Esophagus muscularis mucosa (tissue), 4 donors: ENCODE results near the gene COL16A1. TPM values are rescaled to one million over a fixed set of nuclear protein-coding genes. Genes with fewer than 3 reads are reported as not detected.

Experiments
- DNase-seq: peaks from one replicate; pipeline ENCODE4 v3.0.0-alpha.2; 2017; ENCODE audit errors: extremely low spot score
- H3K27ac ChIP-seq, 4 donors: fragments of 200-600 bp; sonication (generic); replicated peaks in 1 of 4; 1 replicate in 3 of 4; 2 replicates in 1 of 4; pipeline ENCODE4 v1.5.1; 2016 to 2019; ENCODE audit warnings: mild to moderate bottlenecking in 1 of 4
- H3K27me3 ChIP-seq, 4 donors: fragments of 200-600 bp; sonication (generic); one replicate each; pipeline versions ENCODE4 v1.5.1 to v1.6.0; 2016 to 2019
- H3K36me3 ChIP-seq, 4 donors: fragments of 200-600 bp; sonication (generic); one replicate each; pipeline ENCODE4 v1.5.1; 2016 to 2019
- H3K4me1 ChIP-seq, 4 donors: fragments of 200-600 bp; sonication (generic); one replicate each; pipeline ENCODE4 v1.5.1; 2016 to 2019
- H3K4me3 ChIP-seq, 4 donors: fragments of 200-600 bp; sonication (generic); 1 replicate in 2 of 4; 2 replicates in 2 of 4; pipeline ENCODE4 v1.5.1; 2016 to 2019; ENCODE audit warnings: mild to moderate bottlenecking in 4 of 4, moderate library complexity in 1 of 4
- H3K9me3 ChIP-seq, 4 donors: fragments of 200-600 bp; sonication (generic); 1 replicate in 3 of 4; 2 replicates in 1 of 4; pipeline ENCODE4 v1.5.1; 2016 to 2019
- CTCF ChIP-seq, 3 experiments: fragments of 200-600 bp in 2 of 3; fragments of 450-650 bp in 1 of 3; sonication (generic) in 2 of 3; IDR thresholded peaks; one replicate each; pipeline ENCODE4 v1.5.1; 2017 to 2019; ENCODE audit warnings: antibody characterized with exemption in 3 of 3, mild to moderate bottlenecking in 2 of 3, moderate library complexity in 1 of 3
- EP300 ChIP-seq: sonication (generic); formaldehyde crosslinking; IDR thresholded peaks from one replicate; pipeline ENCODE4 v1.6.1; 2017; ENCODE audit warnings: antibody characterized with exemption
- POLR2A ChIP-seq: fragments of 450-650 bp; IDR thresholded peaks from one replicate; pipeline ENCODE4 v1.6.1; 2017; ENCODE audit warnings: antibody characterized with exemption, moderate library complexity, mild to moderate bottlenecking, low read depth
- POLR2AphosphoS5 ChIP-seq, 2 donors: sonication (generic); formaldehyde crosslinking; IDR thresholded peaks; one replicate each; pipeline ENCODE4 v1.6.1; 2017; ENCODE audit warnings: antibody characterized with exemption in 2 of 2
- WGBS: methylation state at CpG from one replicate; pipeline ENCODE4 v1.1.5; 2018; 5-methylcytosine and 5-hydroxymethylcytosine counted together
- intact Hi-C: fragments of 100-400 bp; cut with DNase I; formaldehyde crosslinking; loops from one replicate; pipeline ENCODE4 v1.15.1; 2023
- total RNA-seq, 4 donors: library from RNA; depleted of rRNA; stranded (reverse); fragments of >200 nt; gene quantifications; one replicate each; pipeline versions ENCODE4 v1.1.0 to v1.2.1, GENCODE V29; 2016

COL16A1 gene
- total RNA-seq, 4 donors from 2014 or later = 35.1 to 62.7 (median 47.6) TPM

- WGBS = 75% methylated on average over 8 of the region's 19 CpGs
- DNase-seq = no peak
- peaks cover 41 to 82% (median 71%) of the 10 kb centered on the region in 4 donors for H3K4me1 ChIP-seq
- H3K9me3 ChIP-seq = no peaks in the 10 kb centered on the region
- peaks cover 0 to 14% (median 2%) of the 10 kb centered on the region in 4 donors for H3K36me3 ChIP-seq
- no peaks in the 10 kb centered on the region for H3K27me3 ChIP-seq
- no peak overlapping the region for H3K4me3 ChIP-seq
- no peak for TF ChIP-seq CTCF (IDR thresholded peaks at IDR 0.05)
- no peak for TF ChIP-seq POLR2AphosphoS5 (IDR thresholded peaks at IDR 0.05)
- TF ChIP-seq POLR2A = no peak
- no peak for TF ChIP-seq EP300
- peak overlapping the region in 3 of 4 donors; percentile 26 to 69 (median 50) for H3K27ac ChIP-seq
- intact Hi-C loops = loop anchor here (10.0 kb wide), 1 partner anchor 298 kb away; no protein-coding TSS in a partner anchor
These were observed 36.6 kb downstream of the COL16A1 start for GRCh38 chr1:31667065-31667785.

- Histone ChIP-seq H3K36me3 (peaks cover 0 to 22% (median 2%) of the 10 kb centered on the region in 4 donors), H3K27ac (peak overlapping the region; percentile 20 to 69 (median 38)), H3K9me3 (no peaks in the 10 kb centered on the region), H3K4me3 (no peak overlapping the region), H3K4me1 (peaks cover 36 to 76% (median 64%) of the 10 kb centered on the region in 4 donors), H3K27me3 (no peaks in the 10 kb centered on the region)
- no peak for TF ChIP-seq EP300
- no peak for TF ChIP-seq CTCF (IDR thresholded peaks at IDR 0.05)
- TF ChIP-seq POLR2AphosphoS5 (IDR thresholded peaks at IDR 0.05) = peak in 1 of 2 donors; percentile 9
- WGBS = 42% methylated on average over 9 of the region's 10 CpGs
- intact Hi-C loops = loop anchor here (10.0 kb wide), 1 partner anchor 298 kb away; no protein-coding TSS in a partner anchor
- no peak for DNase-seq
These were observed 37.4 kb downstream of the COL16A1 start for GRCh38 chr1:31666263-31666963.

- H3K27me3 ChIP-seq = no peaks in the 10 kb centered on the region
- TF ChIP-seq CTCF (IDR thresholded peaks at IDR 0.05) (no peak), POLR2A (no peak), POLR2AphosphoS5 (IDR thresholded peaks at IDR 0.05) (no peak), EP300 (no peak)
- intact Hi-C loops = loop anchor here (2.0 to 10.0 kb wide), 3 partner anchors 49 to 299 kb away; no protein-coding TSS in a partner anchor
- WGBS = 77% methylated on average over 3 of the region's 7 CpGs
- H3K4me3 ChIP-seq = no peak overlapping the region
- peaks cover 26 to 66% (median 54%) of the 10 kb centered on the region in 4 donors for H3K4me1 ChIP-seq
- H3K9me3 ChIP-seq = no peaks in the 10 kb centered on the region
- H3K36me3 ChIP-seq = peaks cover 0 to 33% (median 7%) of the 10 kb centered on the region in 4 donors
- H3K27ac ChIP-seq = peak overlapping the region in 3 of 4 donors; percentile 26 to 50 (median 30)
- no peak for DNase-seq
These were observed 38.5 kb downstream of the COL16A1 start for GRCh38 chr1:31665234-31665878.

DNA sequence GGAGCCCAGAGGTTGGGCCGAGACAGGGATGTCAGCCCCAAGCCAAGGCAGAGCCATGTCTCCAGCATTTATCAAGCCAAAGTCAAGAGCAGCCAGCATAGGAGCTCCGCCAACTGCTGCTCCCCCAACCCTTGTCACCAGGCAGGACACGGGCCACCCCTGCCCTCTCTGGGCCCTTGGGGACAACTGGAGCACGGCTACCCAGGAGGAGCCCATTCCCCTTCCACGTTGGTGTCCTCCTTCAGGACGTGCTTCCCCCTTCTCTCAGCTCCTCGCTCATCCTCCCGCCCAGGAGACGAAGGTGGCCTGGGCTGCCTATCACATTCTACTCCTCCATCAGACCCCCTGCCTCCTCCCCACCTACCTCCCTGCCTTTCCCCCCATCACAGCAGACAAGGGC is 39.3 kb downstream of the COL16A1 start:
- WGBS = 84% methylated on average over 9 of the region's 9 CpGs
- intact Hi-C loops = loop anchor here (1.0 to 10.0 kb wide), 4 partner anchors 50 to 300 kb away; no protein-coding TSS in a partner anchor
- DNase-seq = no peak
- Histone ChIP-seq H3K9me3 (no peaks in the 10 kb centered on the region), H3K36me3 (peaks cover 0 to 41% (median 7%) of the 10 kb centered on the region in 4 donors), H3K27me3 (no peaks in the 10 kb centered on the region), H3K27ac (peak overlapping the region in 1 of 4 donors; percentile 2), H3K4me3 (no peak overlapping the region), H3K4me1 (peaks cover 19 to 58% (median 45%) of the 10 kb centered on the region in 4 donors)
- no peak for TF ChIP-seq EP300
- TF ChIP-seq POLR2AphosphoS5 (IDR thresholded peaks at IDR 0.05) = no peak
- no peak for TF ChIP-seq POLR2A
- TF ChIP-seq CTCF (IDR thresholded peaks at IDR 0.05) = no peak
